Tibial artery (tissue), 4 donors: ENCODE data around the gene FANCB.

Experiments used
- DNase-seq, 2 donors: peaks; one replicate each; pipeline ENCODE4 v3.0.0-alpha.2; 2019
- H3K27ac ChIP-seq, 2 donors: fragments of 200-600 bp; sonication (generic) in 1 of 2; 1 replicate in 1 of 2; 2 replicates in 1 of 2; pipeline ENCODE4 v1.5.1; 2018 to 2019; ENCODE audit warnings: mild to moderate bottlenecking in 1 of 2
- H3K27me3 ChIP-seq, 2 donors: fragments of 200-600 bp; sonication (generic) in 1 of 2; one replicate each; pipeline versions ENCODE4 v1.5.1 to v1.6.0; 2016 to 2019
- H3K36me3 ChIP-seq, 3 donors: fragments of 200-600 bp; sonication (generic) in 2 of 3; one replicate each; pipeline ENCODE4 v1.5.1; 2016 to 2019; ENCODE audit warnings: mild to moderate bottlenecking in 2 of 3
- H3K4me1 ChIP-seq, 4 donors: fragments of 200-600 bp; sonication (generic) in 2 of 4; 1 replicate in 3 of 4; 2 replicates in 1 of 4; pipeline ENCODE4 v1.5.1; 2016 to 2019
- H3K4me3 ChIP-seq, 2 donors: fragments of 200-600 bp; sonication (generic) in 1 of 2; 1 replicate in 1 of 2; 2 replicates in 1 of 2; pipeline ENCODE4 v1.5.1; 2018 to 2019; ENCODE audit warnings: mild to moderate bottlenecking in 2 of 2
- H3K9me3 ChIP-seq, 3 donors: fragments of 200-600 bp; sonication (generic) in 1 of 3; one replicate each; pipeline ENCODE4 v1.5.1; 2016 to 2019
- intact Hi-C: fragments of 100-400 bp; cut with DNase I; formaldehyde crosslinking; loops from one replicate; pipeline ENCODE4 v1.15.0; 2023; ENCODE audit warnings: low total_unique reads
- TF ChIP-seq, protein P1 (sequence below), 2 experiments: fragments of 200-600 bp in 1 of 2; fragments of 450-650 bp in 1 of 2; IDR thresholded peaks; one replicate each; pipeline ENCODE4 v1.5.1; 2017 to 2019; ENCODE audit warnings: antibody characterized with exemption in 2 of 2, mild to moderate bottlenecking in 1 of 2, moderate library complexity in 1 of 2

Gene FANCB

GRCh38 chrX:14825851-14826250 lies 47.0 kb downstream of the FANCB start:
- Histone ChIP-seq H3K9me3 (peaks cover 0 to 11% (median 4%) of the 10 kb centered on the region in 3 donors), H3K27me3 (no peaks in the 10 kb centered on the region), H3K4me1 (no peaks in the 10 kb centered on the region), H3K27ac (no peak overlapping the region), H3K36me3 (no peaks in the 10 kb centered on the region), H3K4me3 (no peak overlapping the region)
- intact Hi-C loops, result no loop called here
- TF ChIP-seq, protein P1, sequence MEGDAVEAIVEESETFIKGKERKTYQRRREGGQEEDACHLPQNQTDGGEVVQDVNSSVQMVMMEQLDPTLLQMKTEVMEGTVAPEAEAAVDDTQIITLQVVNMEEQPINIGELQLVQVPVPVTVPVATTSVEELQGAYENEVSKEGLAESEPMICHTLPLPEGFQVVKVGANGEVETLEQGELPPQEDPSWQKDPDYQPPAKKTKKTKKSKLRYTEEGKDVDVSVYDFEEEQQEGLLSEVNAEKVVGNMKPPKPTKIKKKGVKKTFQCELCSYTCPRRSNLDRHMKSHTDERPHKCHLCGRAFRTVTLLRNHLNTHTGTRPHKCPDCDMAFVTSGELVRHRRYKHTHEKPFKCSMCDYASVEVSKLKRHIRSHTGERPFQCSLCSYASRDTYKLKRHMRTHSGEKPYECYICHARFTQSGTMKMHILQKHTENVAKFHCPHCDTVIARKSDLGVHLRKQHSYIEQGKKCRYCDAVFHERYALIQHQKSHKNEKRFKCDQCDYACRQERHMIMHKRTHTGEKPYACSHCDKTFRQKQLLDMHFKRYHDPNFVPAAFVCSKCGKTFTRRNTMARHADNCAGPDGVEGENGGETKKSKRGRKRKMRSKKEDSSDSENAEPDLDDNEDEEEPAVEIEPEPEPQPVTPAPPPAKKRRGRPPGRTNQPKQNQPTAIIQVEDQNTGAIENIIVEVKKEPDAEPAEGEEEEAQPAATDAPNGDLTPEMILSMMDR (IDR thresholded peaks at IDR 0.05), result no peak
- DNase-seq, result no peak

- TF ChIP-seq, protein P1 (IDR thresholded peaks at IDR 0.05), result no peak
- H3K27ac ChIP-seq, result no peak overlapping the region
- no peak for DNase-seq
- intact Hi-C loops, result no loop called here
- H3K27me3 ChIP-seq, result no peaks in the 10 kb centered on the region
- H3K36me3 ChIP-seq, result no peaks in the 10 kb centered on the region
- H3K9me3 ChIP-seq, result no peaks in the 10 kb centered on the region
- H3K4me1 ChIP-seq, result no peaks in the 10 kb centered on the region
- no peak overlapping the region for H3K4me3 ChIP-seq
These were observed 53.1 kb downstream of the FANCB start for GRCh38 chrX:14819769-14820168.

DNA sequence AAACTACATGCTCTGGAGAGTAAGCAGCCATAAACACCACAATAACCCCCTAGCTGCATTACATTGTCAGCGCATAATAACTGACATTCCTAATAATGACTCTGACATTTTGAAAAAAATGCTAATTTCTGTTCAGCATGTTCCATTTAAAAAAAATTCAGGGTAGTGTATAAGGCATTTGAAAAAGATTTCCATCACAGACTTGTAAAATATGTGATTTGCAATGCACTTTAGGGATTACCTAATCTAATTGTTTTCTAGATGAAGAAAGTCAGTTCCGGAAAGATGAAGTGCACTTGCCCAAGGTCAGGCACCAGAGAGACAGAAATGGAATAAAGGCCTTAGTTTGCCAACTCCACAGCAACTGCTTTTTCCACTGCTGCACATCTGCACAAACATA lies 55.3 kb downstream of the FANCB start:
- Histone ChIP-seq H3K4me3 (no peak overlapping the region), H3K36me3 (no peaks in the 10 kb centered on the region), H3K27ac (no peak overlapping the region), H3K4me1 (no peaks in the 10 kb centered on the region), H3K27me3 (no peaks in the 10 kb centered on the region), H3K9me3 (no peaks in the 10 kb centered on the region)
- TF ChIP-seq, protein P1 (IDR thresholded peaks at IDR 0.05), result no peak
- intact Hi-C loops, result no loop called here
- DNase-seq, result no peak

DNA sequence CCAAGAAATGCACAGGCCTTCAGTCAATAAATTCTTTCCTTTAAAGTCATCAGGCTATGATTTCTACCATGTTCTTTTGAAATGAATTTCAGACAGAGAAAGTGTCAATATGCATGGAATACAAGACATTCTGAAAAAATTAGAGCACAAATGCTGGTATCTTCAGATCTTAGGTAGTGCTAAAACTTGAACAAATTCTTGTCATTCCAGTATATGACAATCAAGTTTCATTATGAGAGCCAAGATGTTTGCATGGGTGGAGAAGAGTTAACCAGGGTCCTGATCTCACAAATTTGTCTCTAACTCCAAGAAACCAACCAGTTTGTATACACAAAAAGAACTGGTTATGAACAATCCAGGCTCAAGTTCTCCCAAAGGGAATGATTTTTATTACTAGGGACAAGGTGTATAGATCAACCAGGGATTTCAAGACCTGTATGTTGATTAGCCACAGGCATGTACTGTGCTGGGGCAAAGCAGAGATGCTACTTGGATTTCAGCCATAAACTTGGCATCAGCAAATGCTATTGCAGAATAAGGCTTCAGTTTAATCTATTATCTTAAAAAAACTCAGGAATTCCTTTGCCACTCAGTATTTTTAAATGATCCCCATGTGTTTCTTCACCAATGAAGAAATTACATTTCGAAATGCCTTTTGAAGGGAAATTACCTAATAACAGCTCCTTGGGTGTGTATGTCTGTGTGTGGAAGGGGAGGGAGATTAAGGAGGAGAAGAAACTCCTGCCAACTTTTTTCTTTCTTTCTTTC lies 69.7 kb downstream of the FANCB start:
- H3K4me3 ChIP-seq, result no peak overlapping the region
- no peaks in the 10 kb centered on the region for H3K36me3 ChIP-seq
- H3K9me3 ChIP-seq, result no peaks in the 10 kb centered on the region
- TF ChIP-seq, protein P1 (IDR thresholded peaks at IDR 0.05), result no peak
- no peaks in the 10 kb centered on the region for H3K4me1 ChIP-seq
- DNase-seq, result no peak
- no peaks in the 10 kb centered on the region for H3K27me3 ChIP-seq
- intact Hi-C loops, result no loop called here
- no peak overlapping the region for H3K27ac ChIP-seq

GRCh38 chrX:14801136-14801535 lies 71.7 kb downstream of the FANCB start:
- H3K4me1 ChIP-seq, result no peaks in the 10 kb centered on the region
- TF ChIP-seq, protein P1 (IDR thresholded peaks at IDR 0.05), result no peak
- no peaks in the 10 kb centered on the region for H3K27me3 ChIP-seq
- H3K4me3 ChIP-seq, result no peak overlapping the region
- intact Hi-C loops, result no loop called here
- H3K9me3 ChIP-seq, result no peaks in the 10 kb centered on the region
- no peak overlapping the region for H3K27ac ChIP-seq
- no peaks in the 10 kb centered on the region for H3K36me3 ChIP-seq
- no peak for DNase-seq
